ENCODE measurements around the gene NCK2. TPM values are rescaled to one million over a fixed set of nuclear protein-coding genes. Genes with fewer than 3 reads are reported as not detected.

NCK2 gene
- total RNA-seq, 1 donor from 2014 or later: 55.2 TPM

- H3K27me3 Mint-ChIP-seq (ENCODE audit: low read depth): no peaks in the 10 kb centered on the region
- H3K27ac Mint-ChIP-seq (ENCODE audit: unreplicated experiment): no peak overlapping the region
- peaks cover 19% of the 10 kb centered on the region for H3K9me3 Mint-ChIP-seq (ENCODE audit: low read depth)
- DNase-seq (ENCODE audit: low spot score): no peak
- peaks cover 14% of the 10 kb centered on the region for H3K4me1 Mint-ChIP-seq (ENCODE audit: low read depth)
- H3K36me3 Mint-ChIP-seq (ENCODE audit: low read depth): peaks cover 8% of the 10 kb centered on the region
- H3K4me3 Mint-ChIP-seq (ENCODE audit: unreplicated experiment): no peak overlapping the region
- TF ChIP-seq CTCF (IDR thresholded peaks at IDR 0.05): no peak
Observed at GRCh38 chr2:105912081-105912480, 167.4 kb downstream of the NCK2 start.

GRCh38 chr2:105915005-105915558 is 170.4 kb downstream of the NCK2 start:
- H3K27ac Mint-ChIP-seq (ENCODE audit: unreplicated experiment): no peak overlapping the region
- H3K4me3 Mint-ChIP-seq (ENCODE audit: unreplicated experiment): no peak overlapping the region
- DNase-seq (ENCODE audit: low spot score): no peak
- peaks cover 8% of the 10 kb centered on the region for H3K36me3 Mint-ChIP-seq (ENCODE audit: low read depth)
- no peaks in the 10 kb centered on the region for H3K4me1 Mint-ChIP-seq (ENCODE audit: low read depth)
- H3K27me3 Mint-ChIP-seq (ENCODE audit: low read depth): no peaks in the 10 kb centered on the region
- no peak for TF ChIP-seq CTCF (IDR thresholded peaks at IDR 0.05)
- H3K9me3 Mint-ChIP-seq (ENCODE audit: low read depth): peaks cover 19% of the 10 kb centered on the region

- Mint-ChIP-seq H3K27ac (ENCODE audit: unreplicated experiment) (no peak overlapping the region), H3K36me3 (ENCODE audit: low read depth) (peaks cover 12% of the 10 kb centered on the region), H3K27me3 (ENCODE audit: low read depth) (no peaks in the 10 kb centered on the region), H3K4me1 (ENCODE audit: low read depth) (no peaks in the 10 kb centered on the region), H3K9me3 (ENCODE audit: low read depth) (peaks cover 29% of the 10 kb centered on the region), H3K4me3 (ENCODE audit: unreplicated experiment) (no peak overlapping the region)
- DNase-seq (ENCODE audit: low spot score): no peak
- no peak for TF ChIP-seq CTCF (IDR thresholded peaks at IDR 0.05)
Observed at GRCh38 chr2:105917226-105917625, 172.5 kb downstream of the NCK2 start.

GRCh38 chr2:105917688-105918087 is 173.0 kb downstream of the NCK2 start:
- Mint-ChIP-seq H3K4me1 (ENCODE audit: low read depth) (no peaks in the 10 kb centered on the region), H3K9me3 (ENCODE audit: low read depth) (peaks cover 31% of the 10 kb centered on the region), H3K4me3 (ENCODE audit: unreplicated experiment) (no peak overlapping the region), H3K27ac (ENCODE audit: unreplicated experiment) (no peak overlapping the region), H3K36me3 (ENCODE audit: low read depth) (peaks cover 12% of the 10 kb centered on the region), H3K27me3 (ENCODE audit: low read depth) (no peaks in the 10 kb centered on the region)
- TF ChIP-seq CTCF (IDR thresholded peaks at IDR 0.05): no peak
- no peak for DNase-seq (ENCODE audit: low spot score)

- Mint-ChIP-seq H3K36me3 (ENCODE audit: low read depth) (peaks cover 9% of the 10 kb centered on the region), H3K4me1 (ENCODE audit: low read depth) (no peaks in the 10 kb centered on the region), H3K9me3 (ENCODE audit: low read depth) (peaks cover 29% of the 10 kb centered on the region), H3K27me3 (ENCODE audit: low read depth) (peaks cover 1% of the 10 kb centered on the region), H3K27ac (ENCODE audit: unreplicated experiment) (no peak overlapping the region), H3K4me3 (ENCODE audit: unreplicated experiment) (no peak overlapping the region)
- no peak for DNase-seq (ENCODE audit: low spot score)
- no peak for TF ChIP-seq CTCF (IDR thresholded peaks at IDR 0.05)
Observed at GRCh38 chr2:105919191-105919811, 174.6 kb downstream of the NCK2 start.
